Activated naive CD8-positive, alpha-beta T cell treated with anti-CD3 and anti-CD28 coated beads for 36 hours (primary cell): ENCODE data around the gene PARS2. TPM values are rescaled to one million over a fixed set of nuclear protein-coding genes. Genes with fewer than 3 reads are reported as not detected.

ENCODE experiments used
- DNase-seq: peaks from one replicate; pipeline ENCODE4 v3.0.0; 2021
- H3K27ac Mint-ChIP-seq: one replicate; pipeline ENCODE4 v1.8.0; 2022; ENCODE audit warnings: mild to moderate bottlenecking, moderate library complexity, mixed read lengths
- H3K27me3 Mint-ChIP-seq: one replicate; pipeline ENCODE4 v1.8.0; 2022; ENCODE audit warnings: mild to moderate bottlenecking, mixed read lengths
- H3K36me3 Mint-ChIP-seq: one replicate; pipeline ENCODE4 v1.8.0; 2021; ENCODE audit warnings: mild to moderate bottlenecking, mixed read lengths
- H3K4me1 Mint-ChIP-seq: one replicate; pipeline ENCODE4 v1.8.0; 2021; ENCODE audit warnings: mixed read lengths
- H3K4me3 Mint-ChIP-seq: one replicate; pipeline ENCODE4 v1.8.0; 2022; ENCODE audit warnings: mild to moderate bottlenecking, moderate library complexity, mixed read lengths
- H3K9me3 Mint-ChIP-seq: one replicate; pipeline ENCODE4 v1.8.0; 2022; ENCODE audit warnings: mixed read lengths
- total RNA-seq, 2 experiments: library from RNA; stranded (reverse); gene quantifications; one replicate each; pipeline ENCODE4 v1.2.3, GENCODE V29; 2021

Gene PARS2
- 1 to 10 TPM; 6.4 to 6.6 TPM for total RNA-seq

DNA sequence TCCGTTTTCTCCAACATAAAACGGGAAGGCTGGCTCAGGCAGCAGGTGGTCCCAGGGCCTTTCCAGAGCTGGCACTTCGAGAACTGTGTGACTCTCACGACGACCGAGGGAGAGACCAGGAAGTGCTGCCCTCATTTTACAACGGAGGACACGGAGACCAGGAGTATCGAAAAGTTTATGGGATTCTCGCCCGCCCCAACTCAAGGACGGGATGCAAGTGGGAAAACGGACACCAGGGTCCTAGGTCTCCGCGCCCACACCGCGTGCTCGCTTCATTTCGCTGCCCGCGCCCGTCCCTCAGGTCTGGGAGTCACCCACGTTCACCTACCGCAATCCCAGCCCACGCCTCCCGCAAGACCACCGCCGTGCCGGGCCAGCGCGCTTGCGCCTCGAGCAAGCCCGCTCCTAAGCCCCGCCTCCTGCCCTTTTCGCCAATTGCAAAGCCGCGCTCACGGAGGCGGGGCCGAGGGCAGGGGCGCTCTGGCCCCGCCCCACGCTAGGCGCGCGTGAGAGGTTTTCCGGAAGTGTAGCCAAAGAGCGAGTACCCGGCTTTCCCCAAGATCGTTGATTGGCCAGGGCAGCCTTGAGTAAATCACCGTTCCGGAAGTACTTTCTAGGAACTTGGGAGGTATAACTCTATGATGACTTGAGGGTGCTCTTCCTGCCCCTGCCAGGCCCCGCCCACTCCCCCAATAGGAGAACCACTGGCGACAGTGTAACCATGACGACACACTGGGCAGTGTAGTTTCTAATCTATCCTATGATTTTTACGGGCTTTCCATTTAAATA is at the start of gene PARS2:
TSS of gene PARS2 (minus strand) at position 391 of the 789 bp plus-strand sequence. CDS start 5,362 bp downstream, outside the sequence.
- Mint-ChIP-seq H3K4me1 (peaks cover 26% of the 10 kb centered on the region), H3K9me3 (no peaks in the 10 kb centered on the region), H3K27ac (peak within 1 kb of the TSS; percentile 92), H3K36me3 (peaks cover 3% of the 10 kb centered on the region), H3K27me3 (no peaks in the 10 kb centered on the region), H3K4me3 (peak within 1 kb of the TSS; percentile 89)
- peak; percentile 98 for DNase-seq

GRCh38 chr1:54814126-54814498 is 49.8 kb upstream of the PARS2 start:
- no peak for DNase-seq
- H3K9me3 Mint-ChIP-seq = no peaks in the 10 kb centered on the region
- H3K27me3 Mint-ChIP-seq = no peaks in the 10 kb centered on the region
- H3K27ac Mint-ChIP-seq = no peak overlapping the region
- H3K4me1 Mint-ChIP-seq = peaks cover 7% of the 10 kb centered on the region
- no peaks in the 10 kb centered on the region for H3K36me3 Mint-ChIP-seq
- H3K4me3 Mint-ChIP-seq = no peak overlapping the region

DNA sequence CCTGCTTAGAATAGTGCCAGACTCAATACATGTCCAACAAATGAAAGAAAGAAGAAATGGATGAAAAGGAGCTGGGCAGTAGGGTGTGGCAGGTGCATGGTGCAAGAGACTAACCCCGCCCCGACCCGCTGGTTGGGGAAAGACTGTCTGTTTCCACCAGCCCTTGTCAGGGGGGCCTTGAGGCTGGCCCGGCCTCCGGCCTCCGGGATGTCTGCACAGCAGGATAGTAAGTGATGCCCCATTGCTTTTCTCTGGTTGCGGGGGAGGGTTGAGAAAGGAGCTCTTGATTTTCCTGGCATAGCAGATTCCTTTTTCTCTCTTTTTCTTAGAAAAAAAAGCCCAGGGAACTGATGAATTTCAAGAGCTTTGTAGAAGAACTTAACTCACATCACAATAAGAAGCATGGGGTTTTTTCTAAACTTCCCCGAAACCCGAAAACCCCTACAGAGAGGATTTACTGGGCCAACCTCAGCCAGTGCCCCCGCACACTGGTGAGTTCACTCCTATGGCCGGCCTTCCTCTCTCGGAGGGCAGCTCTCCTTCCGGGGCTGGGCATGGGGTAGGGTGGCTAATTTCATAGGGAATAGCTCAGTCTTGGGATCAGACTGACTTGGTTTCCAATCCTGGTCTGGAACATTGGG is 49.3 kb upstream of the PARS2 start:
- no peak overlapping the region for H3K27ac Mint-ChIP-seq
- H3K4me3 Mint-ChIP-seq = no peak overlapping the region
- DNase-seq = no peak
- H3K36me3 Mint-ChIP-seq = no peaks in the 10 kb centered on the region
- no peaks in the 10 kb centered on the region for H3K27me3 Mint-ChIP-seq
- H3K4me1 Mint-ChIP-seq = peaks cover 7% of the 10 kb centered on the region
- no peaks in the 10 kb centered on the region for H3K9me3 Mint-ChIP-seq

GRCh38 chr1:54812801-54813484 is 48.6 kb upstream of the PARS2 start:
- Mint-ChIP-seq H3K27me3 (no peaks in the 10 kb centered on the region), H3K27ac (no peak overlapping the region), H3K4me1 (peaks cover 5% of the 10 kb centered on the region), H3K9me3 (no peaks in the 10 kb centered on the region), H3K36me3 (no peaks in the 10 kb centered on the region), H3K4me3 (no peak overlapping the region)
- no peak for DNase-seq

DNA sequence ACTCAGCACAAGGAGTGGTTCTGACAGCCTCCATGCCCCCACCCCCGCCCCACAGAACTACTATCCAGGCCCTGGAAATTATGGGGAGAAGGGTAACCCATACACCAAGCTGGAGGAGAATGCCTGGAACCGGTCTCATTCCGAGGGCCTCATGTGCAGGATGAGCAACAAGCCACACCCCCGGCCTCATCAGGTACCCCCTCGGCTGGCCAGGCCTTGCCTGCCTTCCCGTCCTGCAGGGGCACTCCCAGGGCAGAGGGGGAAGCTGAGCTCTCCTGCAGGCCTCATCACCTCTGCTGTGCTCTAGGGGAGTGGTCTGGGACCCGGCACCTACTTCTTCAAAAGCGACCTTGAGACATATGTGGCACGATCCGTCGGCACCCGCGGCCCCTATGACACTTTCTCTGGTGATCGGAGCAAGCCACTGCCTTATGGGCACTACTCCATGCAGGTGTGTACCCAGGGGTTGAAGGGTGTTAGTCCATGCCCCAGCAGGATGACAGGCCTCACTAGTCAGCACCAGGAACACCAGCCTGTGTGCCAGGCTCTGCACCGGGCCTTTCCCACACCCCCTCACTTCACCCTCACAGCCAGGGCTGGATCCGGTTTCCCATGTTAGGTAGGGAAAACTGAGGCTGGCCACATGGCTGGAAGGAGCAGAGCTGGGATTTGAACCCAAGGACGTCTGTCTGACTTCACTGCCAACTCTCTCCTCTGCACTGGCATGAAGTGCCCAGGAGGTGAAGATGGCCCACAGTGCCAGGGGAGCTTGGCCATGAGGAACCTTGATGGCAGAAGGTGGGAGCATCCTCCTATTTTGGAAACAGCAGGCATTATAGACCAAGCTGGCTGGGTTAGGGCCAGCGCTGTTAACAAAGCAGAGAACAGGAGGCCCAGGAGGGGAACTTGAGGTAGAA is 47.7 kb upstream of the PARS2 start:
- no peak for DNase-seq
- H3K9me3 Mint-ChIP-seq = no peaks in the 10 kb centered on the region
- H3K4me1 Mint-ChIP-seq = peaks cover 3% of the 10 kb centered on the region
- no peaks in the 10 kb centered on the region for H3K36me3 Mint-ChIP-seq
- H3K27me3 Mint-ChIP-seq = no peaks in the 10 kb centered on the region
- no peak overlapping the region for H3K4me3 Mint-ChIP-seq
- H3K27ac Mint-ChIP-seq = no peak overlapping the region

DNA sequence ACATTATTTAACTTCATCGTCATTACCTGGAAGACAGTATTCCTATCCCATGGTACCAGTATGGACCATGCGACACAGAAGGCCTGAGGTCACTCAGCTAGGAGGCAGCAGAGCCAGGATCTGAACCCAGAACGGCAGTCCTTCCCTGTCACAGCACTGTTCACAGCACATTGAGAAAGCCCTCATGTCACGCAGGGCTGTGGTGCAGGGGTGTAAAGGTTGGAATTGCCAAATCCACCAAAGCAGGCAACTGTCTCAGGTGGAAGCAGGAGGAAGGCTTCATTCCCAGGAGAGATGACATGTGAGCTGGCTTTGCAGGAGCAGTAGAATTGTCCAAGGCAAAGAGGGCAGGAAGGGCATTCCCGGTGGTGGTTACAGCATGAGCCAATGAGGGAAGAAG is 46.7 kb upstream of the PARS2 start:
- Mint-ChIP-seq H3K4me1 (peaks cover 3% of the 10 kb centered on the region), H3K27ac (no peak overlapping the region), H3K27me3 (no peaks in the 10 kb centered on the region), H3K9me3 (no peaks in the 10 kb centered on the region), H3K4me3 (no peak overlapping the region), H3K36me3 (no peaks in the 10 kb centered on the region)
- DNase-seq = no peak

GRCh38 chr1:54810153-54810942 is 46.0 kb upstream of the PARS2 start:
- Mint-ChIP-seq H3K27me3 (no peaks in the 10 kb centered on the region), H3K4me3 (no peak overlapping the region), H3K9me3 (no peaks in the 10 kb centered on the region), H3K36me3 (no peaks in the 10 kb centered on the region), H3K27ac (no peak overlapping the region), H3K4me1 (peaks cover 3% of the 10 kb centered on the region)
- peak; percentile 66 for DNase-seq

- H3K4me1 Mint-ChIP-seq = peaks cover 7% of the 10 kb centered on the region
- H3K36me3 Mint-ChIP-seq = no peaks in the 10 kb centered on the region
- H3K4me3 Mint-ChIP-seq = no peak overlapping the region
- no peaks in the 10 kb centered on the region for H3K27me3 Mint-ChIP-seq
- no peak overlapping the region for H3K27ac Mint-ChIP-seq
- no peak for DNase-seq
- no peaks in the 10 kb centered on the region for H3K9me3 Mint-ChIP-seq
Measured at GRCh38 chr1:54809496-54810074, 45.3 kb upstream of the PARS2 start.

- no peaks in the 10 kb centered on the region for H3K36me3 Mint-ChIP-seq
- no peak overlapping the region for H3K27ac Mint-ChIP-seq
- no peaks in the 10 kb centered on the region for H3K9me3 Mint-ChIP-seq
- DNase-seq = no peak
- H3K4me1 Mint-ChIP-seq = peaks cover 16% of the 10 kb centered on the region
- H3K27me3 Mint-ChIP-seq = no peaks in the 10 kb centered on the region
- no peak overlapping the region for H3K4me3 Mint-ChIP-seq
Measured at GRCh38 chr1:54808443-54809207, 44.3 kb upstream of the PARS2 start.

DNA sequence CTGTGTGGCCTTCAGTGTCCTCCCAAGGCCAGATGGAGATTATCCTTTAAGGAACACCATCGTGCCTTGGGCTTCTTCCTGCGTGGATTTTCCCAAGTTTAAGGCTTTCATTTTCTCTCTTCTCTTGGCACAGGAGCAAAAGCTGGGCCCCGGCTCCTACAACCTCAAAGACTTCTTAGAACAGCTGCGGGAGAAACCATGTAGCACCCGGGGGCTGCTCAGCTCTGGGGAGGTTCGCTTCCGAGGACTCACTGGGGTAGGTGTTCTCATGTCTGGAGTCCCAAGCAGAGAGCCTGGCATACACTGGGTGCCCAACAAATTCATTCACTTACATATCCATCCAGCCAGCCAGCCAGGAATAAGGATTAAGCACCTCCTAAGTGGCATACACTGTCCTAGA is 43.4 kb upstream of the PARS2 start:
- H3K4me1 Mint-ChIP-seq = peaks cover 14% of the 10 kb centered on the region
- H3K27me3 Mint-ChIP-seq = no peaks in the 10 kb centered on the region
- no peak overlapping the region for H3K4me3 Mint-ChIP-seq
- no peak for DNase-seq
- H3K36me3 Mint-ChIP-seq = no peaks in the 10 kb centered on the region
- H3K9me3 Mint-ChIP-seq = no peaks in the 10 kb centered on the region
- H3K27ac Mint-ChIP-seq = no peak overlapping the region

GRCh38 chr1:54806931-54807611 is 42.7 kb upstream of the PARS2 start:
- Mint-ChIP-seq H3K27ac (no peak overlapping the region), H3K36me3 (no peaks in the 10 kb centered on the region), H3K4me3 (no peak overlapping the region), H3K27me3 (no peaks in the 10 kb centered on the region), H3K4me1 (peaks cover 14% of the 10 kb centered on the region), H3K9me3 (no peaks in the 10 kb centered on the region)
- no peak for DNase-seq

DNA sequence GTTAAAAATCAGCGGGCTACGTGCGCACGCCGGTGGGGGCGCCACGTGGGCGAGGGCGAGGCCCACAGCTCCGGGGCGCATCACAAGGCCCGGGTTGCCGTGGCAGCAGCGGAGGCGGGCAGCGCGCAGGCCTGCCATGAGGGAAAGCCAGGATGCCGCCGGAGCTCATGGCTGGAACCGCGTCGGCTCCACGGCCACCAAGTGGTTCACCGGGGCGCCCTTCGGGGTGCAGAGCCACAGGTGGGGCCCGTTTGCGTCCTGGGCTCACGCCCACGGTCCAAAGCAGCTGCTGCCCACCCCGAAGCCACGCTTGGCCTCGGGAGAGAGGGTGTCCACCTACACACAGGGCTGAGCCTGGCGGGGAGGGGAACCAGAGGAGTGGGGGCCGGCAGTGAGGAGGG is 41.7 kb upstream of the PARS2 start:
- H3K36me3 Mint-ChIP-seq = no peaks in the 10 kb centered on the region
- H3K27ac Mint-ChIP-seq = no peak overlapping the region
- no peaks in the 10 kb centered on the region for H3K9me3 Mint-ChIP-seq
- H3K4me1 Mint-ChIP-seq = peaks cover 19% of the 10 kb centered on the region
- no peak for DNase-seq
- H3K4me3 Mint-ChIP-seq = no peak overlapping the region
- no peaks in the 10 kb centered on the region for H3K27me3 Mint-ChIP-seq

- H3K4me1 Mint-ChIP-seq = peaks cover 19% of the 10 kb centered on the region
- no peak for DNase-seq
- H3K4me3 Mint-ChIP-seq = no peak overlapping the region
- H3K27me3 Mint-ChIP-seq = no peaks in the 10 kb centered on the region
- H3K27ac Mint-ChIP-seq = no peak overlapping the region
- no peaks in the 10 kb centered on the region for H3K36me3 Mint-ChIP-seq
- H3K9me3 Mint-ChIP-seq = no peaks in the 10 kb centered on the region
Measured at GRCh38 chr1:54805466-54805865, 41.1 kb upstream of the PARS2 start.
